Activated naive CD8-positive, alpha-beta T cell (primary cell): ENCODE measurements around the gene MACIR.

Experiments
- H3K27ac Mint-ChIP-seq: one replicate; pipeline ENCODE4 v1.8.0; 2021; ENCODE audit warnings: mixed read lengths
- H3K27me3 Mint-ChIP-seq: one replicate; pipeline ENCODE4 v1.8.0; 2021; ENCODE audit warnings: mixed read lengths
- H3K36me3 Mint-ChIP-seq: one replicate; pipeline ENCODE4 v1.8.0; 2021; ENCODE audit warnings: mixed read lengths
- H3K4me1 Mint-ChIP-seq: one replicate; pipeline ENCODE4 v1.8.0; 2021; ENCODE audit warnings: low read depth, mixed read lengths
- H3K4me3 Mint-ChIP-seq: one replicate; pipeline ENCODE4 v1.8.0; 2021; ENCODE audit warnings: mild to moderate bottlenecking, mixed read lengths
- H3K9me3 Mint-ChIP-seq: one replicate; pipeline ENCODE4 v1.8.0; 2021; ENCODE audit warnings: low read depth, mixed read lengths

Gene MACIR

DNA sequence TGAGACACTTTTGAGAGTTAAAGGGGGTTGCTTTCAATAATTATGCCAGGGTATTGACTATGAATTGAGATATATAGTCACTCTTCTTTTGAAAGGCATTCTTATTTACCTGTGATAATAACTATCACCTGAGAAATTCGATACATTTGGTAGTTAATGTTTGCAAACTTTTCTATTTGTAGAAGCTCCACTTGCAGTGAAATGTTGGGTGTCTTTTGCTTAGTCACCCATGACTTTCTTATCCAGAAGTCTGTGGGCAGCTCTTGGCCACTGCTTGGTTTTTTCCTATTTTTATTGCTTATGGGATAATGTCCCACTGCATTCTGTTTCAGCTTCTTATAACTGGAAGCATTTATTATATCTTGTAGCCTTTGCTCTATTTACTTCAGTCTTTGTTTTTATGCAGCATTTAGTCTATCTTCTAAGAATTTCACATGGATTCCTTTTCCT lies 3.9 kb downstream of the MACIR start:
- H3K4me3 Mint-ChIP-seq: no peak overlapping the region
- H3K27ac Mint-ChIP-seq: no peak overlapping the region
- H3K36me3 Mint-ChIP-seq: peaks cover 3% of the 10 kb centered on the region
- H3K27me3 Mint-ChIP-seq: no peaks in the 10 kb centered on the region
- H3K4me1 Mint-ChIP-seq: peaks cover 20% of the 10 kb centered on the region
- H3K9me3 Mint-ChIP-seq: no peaks in the 10 kb centered on the region

DNA sequence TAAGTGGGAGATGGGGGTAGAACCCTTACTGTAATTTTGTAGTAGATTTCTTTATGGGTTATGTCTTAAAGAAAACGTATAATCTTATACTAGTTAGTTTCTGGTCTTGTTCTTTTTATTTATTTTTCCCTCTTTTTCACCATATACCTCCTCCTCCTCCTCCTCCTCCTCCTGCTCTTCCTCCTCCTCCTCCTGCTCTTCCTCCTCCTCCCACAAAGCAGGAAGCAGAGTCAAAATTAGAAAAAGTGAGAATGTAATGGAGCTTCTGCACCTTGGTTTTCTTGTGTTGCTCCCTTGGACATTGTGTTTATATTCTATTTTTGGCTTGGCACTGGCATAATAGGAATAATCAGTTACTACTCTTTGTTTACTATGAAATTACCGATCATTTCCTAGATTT lies 4.5 kb downstream of the MACIR start:
- no peak overlapping the region for H3K27ac Mint-ChIP-seq
- no peaks in the 10 kb centered on the region for H3K27me3 Mint-ChIP-seq
- H3K36me3 Mint-ChIP-seq: peaks cover 7% of the 10 kb centered on the region
- no peak overlapping the region for H3K4me3 Mint-ChIP-seq
- peaks cover 20% of the 10 kb centered on the region for H3K4me1 Mint-ChIP-seq
- H3K9me3 Mint-ChIP-seq: no peaks in the 10 kb centered on the region

DNA sequence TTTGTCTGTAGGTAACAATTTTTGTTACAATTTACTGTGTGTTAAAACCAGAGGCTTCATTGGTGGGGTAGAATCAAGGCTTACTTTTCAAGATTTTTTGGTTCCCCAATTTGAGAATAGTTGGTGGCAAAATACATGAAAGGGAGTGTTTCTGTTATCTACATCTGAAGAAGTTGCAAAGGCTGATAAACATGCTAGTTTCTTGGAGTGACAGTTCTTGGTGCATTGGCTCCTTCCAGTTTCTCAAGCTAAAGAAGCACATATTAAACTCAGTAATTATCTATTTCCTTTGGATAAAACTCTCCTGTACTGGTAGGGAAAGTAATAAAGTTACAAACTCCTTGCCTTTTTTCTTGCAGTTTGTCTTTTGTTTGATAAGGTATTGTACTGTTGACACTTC lies 5.9 kb downstream of the MACIR start:
- H3K9me3 Mint-ChIP-seq: no peaks in the 10 kb centered on the region
- no peak overlapping the region for H3K27ac Mint-ChIP-seq
- H3K36me3 Mint-ChIP-seq: peaks cover 8% of the 10 kb centered on the region
- H3K4me3 Mint-ChIP-seq: no peak overlapping the region
- H3K4me1 Mint-ChIP-seq: peaks cover 18% of the 10 kb centered on the region
- H3K27me3 Mint-ChIP-seq: no peaks in the 10 kb centered on the region

DNA sequence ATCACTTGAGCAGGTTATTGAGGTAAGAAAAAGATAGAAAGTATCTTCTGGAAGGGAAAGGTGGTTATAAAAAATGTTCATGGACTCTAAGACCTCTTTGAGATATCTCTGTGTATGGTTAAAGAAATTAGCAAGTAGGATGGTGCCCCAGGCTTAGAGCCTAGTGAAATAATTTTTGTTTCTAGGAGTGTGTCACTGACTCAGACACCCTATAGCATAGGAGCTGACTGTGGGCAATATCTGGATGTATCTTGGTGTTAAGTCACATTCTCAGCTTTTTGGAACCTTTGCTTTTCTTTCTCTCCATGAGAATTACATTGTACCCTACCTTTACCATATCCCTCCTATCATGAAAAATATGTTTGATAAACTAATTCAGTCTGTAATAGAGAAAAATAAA lies 12.0 kb downstream of the MACIR start:
- no peak overlapping the region for H3K27ac Mint-ChIP-seq
- H3K27me3 Mint-ChIP-seq: no peaks in the 10 kb centered on the region
- H3K36me3 Mint-ChIP-seq: peaks cover 10% of the 10 kb centered on the region
- H3K4me1 Mint-ChIP-seq: peaks cover 14% of the 10 kb centered on the region
- H3K4me3 Mint-ChIP-seq: no peak overlapping the region
- H3K9me3 Mint-ChIP-seq: no peaks in the 10 kb centered on the region

DNA sequence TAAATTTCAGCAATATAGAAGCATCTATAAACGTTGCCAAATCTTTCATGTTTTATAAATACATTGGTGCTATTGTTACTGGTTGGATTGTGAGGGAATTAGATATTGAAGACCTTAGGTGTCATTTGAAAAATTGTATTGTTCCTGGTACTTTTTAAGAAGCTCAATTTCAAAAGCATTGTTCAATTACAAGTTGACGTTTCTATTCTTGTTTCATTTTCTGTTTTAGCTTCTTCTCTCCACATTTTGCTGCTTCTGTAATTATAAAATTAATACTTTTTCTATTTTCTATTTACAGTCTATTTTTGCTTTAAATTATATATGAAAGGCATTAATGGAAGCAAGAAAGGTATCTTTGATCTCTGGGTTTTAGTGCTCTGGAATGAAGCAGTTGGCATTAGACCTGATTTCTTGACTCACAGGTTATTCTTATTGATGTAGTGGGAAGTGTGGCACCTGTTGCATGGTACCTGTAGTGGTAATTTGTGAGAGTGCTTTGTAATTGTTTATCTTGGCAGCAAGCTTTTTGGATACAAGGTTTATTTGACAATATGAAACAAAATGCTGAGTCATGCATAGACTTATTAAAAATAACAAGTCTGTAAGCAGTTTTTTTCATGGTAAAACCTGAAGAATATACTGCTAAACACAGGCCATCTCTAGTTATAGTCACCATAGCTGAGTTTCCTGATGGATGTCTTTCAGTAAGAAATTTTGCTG lies 13.2 kb downstream of the MACIR start:
- no peak overlapping the region for H3K4me3 Mint-ChIP-seq
- no peaks in the 10 kb centered on the region for H3K9me3 Mint-ChIP-seq
- no peak overlapping the region for H3K27ac Mint-ChIP-seq
- peaks cover 14% of the 10 kb centered on the region for H3K4me1 Mint-ChIP-seq
- H3K27me3 Mint-ChIP-seq: no peaks in the 10 kb centered on the region
- peaks cover 8% of the 10 kb centered on the region for H3K36me3 Mint-ChIP-seq

DNA sequence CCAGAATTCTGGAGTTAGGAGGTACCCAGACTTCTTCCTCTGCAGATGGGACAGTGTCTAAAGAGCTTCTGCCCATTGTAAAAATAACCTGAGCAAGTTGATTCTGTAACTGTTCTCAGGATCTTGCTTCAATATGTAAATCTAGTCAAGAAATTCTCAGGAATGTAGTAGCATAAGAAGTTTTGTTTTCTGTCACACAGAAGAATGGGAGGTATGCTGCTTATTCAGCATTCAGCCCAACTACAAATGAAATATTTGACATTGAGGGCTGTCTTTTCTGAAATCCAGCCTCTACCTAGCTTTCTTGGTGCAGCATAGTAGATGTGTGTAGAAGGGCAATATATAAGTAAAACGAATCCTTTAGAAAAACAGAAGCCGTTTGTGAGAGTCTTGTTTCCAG lies 13.8 kb downstream of the MACIR start:
- Mint-ChIP-seq H3K36me3 (peaks cover 8% of the 10 kb centered on the region), H3K27ac (no peak overlapping the region), H3K4me3 (no peak overlapping the region), H3K4me1 (peaks cover 14% of the 10 kb centered on the region), H3K9me3 (no peaks in the 10 kb centered on the region), H3K27me3 (no peaks in the 10 kb centered on the region)

DNA sequence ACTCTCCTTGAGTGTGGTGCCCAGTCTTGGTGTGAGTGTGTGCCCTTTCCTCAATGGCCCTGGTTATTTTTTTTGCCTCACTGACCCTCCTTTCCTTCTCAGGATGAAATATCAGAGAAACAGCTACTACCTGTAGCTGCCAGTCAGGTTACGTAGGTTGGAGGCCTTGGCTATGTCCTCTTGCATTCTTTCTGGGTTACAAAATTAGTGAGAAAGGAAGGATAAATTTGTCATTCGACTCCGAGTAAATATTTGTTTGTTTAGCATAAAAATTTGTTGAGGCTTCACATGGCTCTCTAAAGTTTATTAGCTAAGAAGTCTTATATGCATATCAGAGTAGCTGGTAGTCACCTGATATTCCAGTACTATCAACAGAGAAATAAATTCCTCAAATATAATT lies 15.4 kb downstream of the MACIR start:
- H3K36me3 Mint-ChIP-seq: peaks cover 4% of the 10 kb centered on the region
- H3K4me3 Mint-ChIP-seq: no peak overlapping the region
- no peaks in the 10 kb centered on the region for H3K27me3 Mint-ChIP-seq
- H3K27ac Mint-ChIP-seq: no peak overlapping the region
- no peaks in the 10 kb centered on the region for H3K9me3 Mint-ChIP-seq
- H3K4me1 Mint-ChIP-seq: peaks cover 14% of the 10 kb centered on the region

DNA sequence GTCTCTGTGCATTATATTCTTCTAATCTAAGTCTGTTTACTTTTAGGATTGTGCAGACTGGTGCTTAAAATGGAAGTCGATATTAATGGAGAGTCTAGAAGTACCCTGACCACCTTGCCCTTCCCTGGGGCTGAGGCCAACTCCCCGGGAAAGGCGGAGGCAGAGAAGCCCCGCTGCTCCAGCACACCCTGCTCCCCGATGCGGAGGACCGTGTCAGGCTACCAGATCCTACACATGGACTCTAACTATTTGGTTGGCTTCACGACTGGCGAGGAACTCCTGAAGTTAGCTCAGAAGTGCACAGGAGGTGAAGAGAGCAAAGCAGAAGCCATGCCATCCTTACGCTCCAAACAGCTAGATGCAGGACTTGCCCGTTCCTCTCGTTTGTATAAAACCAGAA lies 17.3 kb downstream of the MACIR start:
- Mint-ChIP-seq H3K36me3 (peaks cover 4% of the 10 kb centered on the region), H3K27me3 (no peaks in the 10 kb centered on the region), H3K27ac (no peak overlapping the region), H3K4me3 (no peak overlapping the region), H3K9me3 (no peaks in the 10 kb centered on the region), H3K4me1 (peaks cover 7% of the 10 kb centered on the region)

DNA sequence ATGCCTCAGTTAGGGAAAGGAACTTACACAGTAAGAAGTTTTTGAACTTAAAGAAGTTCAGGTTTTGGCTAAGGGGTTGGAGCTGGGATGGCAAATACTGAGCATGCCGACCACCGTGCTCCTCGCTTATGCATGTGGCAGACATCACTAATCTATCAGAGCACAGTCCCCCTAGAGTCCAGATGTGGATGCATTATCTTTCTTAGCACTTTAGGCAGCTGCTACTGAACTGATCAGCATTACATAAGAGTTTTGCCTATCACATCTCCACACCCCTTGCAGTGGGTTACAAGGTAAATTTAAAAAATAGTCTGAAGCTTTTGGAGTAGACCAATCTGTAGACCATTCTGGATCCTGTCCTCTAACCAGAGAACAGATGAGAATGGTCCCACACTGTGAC lies 22.4 kb downstream of the MACIR start:
- Mint-ChIP-seq H3K4me3 (no peak overlapping the region), H3K36me3 (peaks cover 2% of the 10 kb centered on the region), H3K27ac (no peak overlapping the region), H3K4me1 (no peaks in the 10 kb centered on the region), H3K9me3 (no peaks in the 10 kb centered on the region), H3K27me3 (no peaks in the 10 kb centered on the region)

DNA sequence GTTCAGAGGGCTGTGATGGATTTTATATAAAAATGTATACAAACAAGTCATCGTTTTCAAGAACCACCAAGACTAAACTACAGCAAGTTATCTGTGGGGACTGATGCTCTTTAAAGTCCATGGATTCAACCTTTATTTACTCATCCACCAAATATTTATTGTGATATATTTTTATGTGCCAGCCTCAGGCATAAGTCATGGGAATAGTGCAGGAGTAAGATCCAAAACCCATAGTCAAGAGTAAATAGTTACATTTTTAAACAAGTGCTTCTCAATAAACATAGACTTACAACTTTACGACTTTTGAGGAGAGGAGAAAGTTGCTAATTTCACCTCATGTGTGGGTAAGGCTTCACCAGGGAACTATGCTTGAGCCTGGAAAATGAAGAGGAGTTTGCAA lies 24.6 kb downstream of the MACIR start:
- Mint-ChIP-seq H3K4me1 (no peaks in the 10 kb centered on the region), H3K36me3 (no peaks in the 10 kb centered on the region), H3K9me3 (no peaks in the 10 kb centered on the region), H3K4me3 (no peak overlapping the region), H3K27me3 (no peaks in the 10 kb centered on the region), H3K27ac (no peak overlapping the region)

DNA sequence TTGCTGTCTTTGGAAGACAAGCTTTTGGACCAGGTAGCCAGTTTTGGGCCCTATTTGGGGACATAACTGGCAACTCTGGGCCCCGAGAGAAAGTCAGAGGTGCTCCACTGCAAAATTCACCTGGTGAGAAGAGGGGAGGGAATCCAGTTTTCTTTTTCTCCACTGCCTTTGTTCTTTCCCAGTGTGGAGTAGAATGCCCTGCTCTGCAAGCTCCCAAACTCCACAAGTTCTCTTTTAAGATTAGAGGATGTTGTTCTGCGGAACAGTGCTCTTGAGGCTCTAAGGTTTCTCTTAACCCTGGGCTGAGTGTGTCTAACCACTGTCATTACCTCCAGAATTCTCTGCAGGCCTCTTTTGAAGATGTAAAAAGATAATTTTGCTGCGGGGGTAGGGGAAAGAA lies 25.3 kb downstream of the MACIR start:
- Mint-ChIP-seq H3K36me3 (no peaks in the 10 kb centered on the region), H3K9me3 (no peaks in the 10 kb centered on the region), H3K4me1 (no peaks in the 10 kb centered on the region), H3K4me3 (no peak overlapping the region), H3K27me3 (no peaks in the 10 kb centered on the region), H3K27ac (no peak overlapping the region)

DNA sequence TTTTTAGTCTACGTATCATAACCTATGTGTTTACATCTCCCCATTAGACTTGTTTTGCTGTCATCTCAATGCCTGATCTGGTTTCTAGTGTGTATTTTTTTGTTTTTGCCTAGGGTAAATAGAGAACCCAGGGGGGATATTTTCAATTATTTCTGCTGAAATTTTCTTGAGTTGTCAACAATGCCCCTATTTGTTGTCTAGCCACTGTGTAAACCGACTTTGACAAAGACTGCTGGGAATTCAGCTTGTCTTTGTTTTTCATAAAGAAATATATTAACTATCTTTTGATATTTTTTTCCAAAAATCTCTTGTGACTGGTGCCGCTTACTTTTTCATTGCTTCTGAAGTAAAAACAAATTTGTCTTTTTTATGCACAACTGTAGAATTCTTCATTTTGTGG lies 28.1 kb downstream of the MACIR start:
- H3K4me3 Mint-ChIP-seq: no peak overlapping the region
- H3K27me3 Mint-ChIP-seq: no peaks in the 10 kb centered on the region
- H3K4me1 Mint-ChIP-seq: no peaks in the 10 kb centered on the region
- H3K27ac Mint-ChIP-seq: no peak overlapping the region
- H3K36me3 Mint-ChIP-seq: no peaks in the 10 kb centered on the region
- H3K9me3 Mint-ChIP-seq: no peaks in the 10 kb centered on the region

DNA sequence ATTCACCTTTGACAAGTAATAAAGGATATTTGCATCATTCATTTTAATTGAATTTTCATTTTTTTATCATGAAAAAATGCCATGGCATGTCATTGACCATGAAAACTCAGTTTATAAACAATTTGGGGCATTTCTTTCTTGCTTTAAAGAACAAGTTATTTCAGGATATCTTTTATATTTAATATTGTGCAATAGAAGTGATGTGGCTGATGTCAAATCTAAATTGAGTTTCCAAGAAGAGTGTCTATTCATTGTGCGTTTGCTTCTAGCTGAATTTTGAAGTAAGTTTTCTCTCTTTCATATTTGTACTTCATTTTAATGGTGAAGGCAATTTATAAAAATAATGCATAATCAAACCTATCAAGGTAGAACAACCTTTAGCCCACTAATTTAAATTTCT lies 30.5 kb downstream of the MACIR start:
- no peaks in the 10 kb centered on the region for H3K4me1 Mint-ChIP-seq
- H3K36me3 Mint-ChIP-seq: no peaks in the 10 kb centered on the region
- no peaks in the 10 kb centered on the region for H3K27me3 Mint-ChIP-seq
- H3K9me3 Mint-ChIP-seq: no peaks in the 10 kb centered on the region
- H3K27ac Mint-ChIP-seq: no peak overlapping the region
- H3K4me3 Mint-ChIP-seq: no peak overlapping the region

DNA sequence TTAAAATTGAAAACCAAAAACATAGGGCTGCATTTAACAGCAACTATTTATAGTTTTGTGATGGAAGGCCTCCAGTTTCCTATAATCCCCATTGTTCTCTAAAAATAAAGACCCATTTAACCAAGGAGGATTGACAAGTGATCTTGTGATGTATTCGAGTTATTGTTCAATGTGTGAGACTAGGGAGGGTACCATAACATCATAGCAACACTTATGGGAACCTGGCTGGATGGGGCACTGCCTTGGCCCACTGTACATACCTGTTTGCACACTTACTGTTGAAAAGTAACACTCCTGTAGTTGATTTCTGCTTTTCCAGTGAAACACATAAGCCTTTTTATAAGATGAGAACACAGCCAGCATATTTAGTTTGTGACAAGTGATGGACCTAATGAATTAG lies 32.3 kb downstream of the MACIR start:
- no peaks in the 10 kb centered on the region for H3K27me3 Mint-ChIP-seq
- no peaks in the 10 kb centered on the region for H3K4me1 Mint-ChIP-seq
- no peaks in the 10 kb centered on the region for H3K9me3 Mint-ChIP-seq
- H3K36me3 Mint-ChIP-seq: no peaks in the 10 kb centered on the region
- H3K27ac Mint-ChIP-seq: no peak overlapping the region
- H3K4me3 Mint-ChIP-seq: no peak overlapping the region

DNA sequence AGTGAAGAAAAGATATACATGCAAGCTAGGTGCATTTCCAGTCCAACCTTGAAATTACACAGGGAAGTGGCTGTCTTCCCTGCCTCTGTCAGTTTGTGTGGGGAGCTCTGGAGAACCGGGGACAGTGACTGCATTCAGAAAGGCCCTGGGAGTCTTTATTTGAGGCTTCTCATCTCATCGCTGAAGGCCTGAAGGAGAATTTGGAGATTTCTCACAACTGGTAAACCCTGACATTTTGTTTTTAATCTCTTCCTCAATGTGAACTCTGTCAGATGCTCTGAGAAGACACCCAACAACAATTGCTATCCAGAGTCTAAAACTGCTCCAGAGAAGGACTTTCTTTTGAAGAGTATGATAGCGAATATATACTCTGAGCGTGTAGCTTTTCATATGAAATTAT lies 33.0 kb downstream of the MACIR start:
- Mint-ChIP-seq H3K27ac (no peak overlapping the region), H3K4me1 (no peaks in the 10 kb centered on the region), H3K27me3 (no peaks in the 10 kb centered on the region), H3K4me3 (no peak overlapping the region), H3K9me3 (no peaks in the 10 kb centered on the region), H3K36me3 (no peaks in the 10 kb centered on the region)

DNA sequence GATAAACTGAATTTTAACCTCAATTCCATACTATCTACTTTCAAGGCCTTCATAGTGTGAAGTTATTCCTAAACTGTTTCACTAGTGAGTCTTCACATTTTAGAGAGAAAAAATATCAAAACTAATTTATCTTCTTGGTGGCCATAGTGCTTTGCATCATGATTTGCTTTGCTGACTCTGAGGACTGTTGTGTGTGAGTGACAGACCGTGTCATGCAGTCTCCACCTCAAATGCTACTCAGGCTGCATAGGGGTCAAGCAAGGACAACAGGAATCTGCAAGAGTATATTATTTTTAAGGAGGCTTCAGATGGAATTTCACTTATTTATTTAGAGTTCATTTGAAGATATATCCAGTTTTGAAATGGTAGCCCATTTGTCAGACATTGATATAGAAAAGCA lies 34.5 kb downstream of the MACIR start:
- H3K9me3 Mint-ChIP-seq: no peaks in the 10 kb centered on the region
- H3K27ac Mint-ChIP-seq: no peak overlapping the region
- no peaks in the 10 kb centered on the region for H3K4me1 Mint-ChIP-seq
- H3K36me3 Mint-ChIP-seq: no peaks in the 10 kb centered on the region
- no peak overlapping the region for H3K4me3 Mint-ChIP-seq
- H3K27me3 Mint-ChIP-seq: no peaks in the 10 kb centered on the region
